HEK293T (cell line): Measurements from ENCODE around the gene KCTD10.

Source experiments
- CTCF ChIA-PET: fragments of 350-600 bp; formaldehyde crosslinking; extraction: SDS; loops from one replicate; lab custom pipeline; 2021; ENCODE audit warnings: antibody characterized with exemption, inconsistent platforms; lab: Yijun Ruan, JAX
- POLR2A ChIA-PET: fragments of 350-600 bp; formaldehyde crosslinking; extraction: SDS; loops from one replicate; lab custom pipeline; 2020; ENCODE audit warnings: antibody characterized with exemption, inconsistent platforms; lab: Yijun Ruan, JAX
- DNase-seq: peaks from one replicate; pipeline ENCODE4 v3.0.0; 2012; ENCODE audit warnings: mixed read lengths; ENCODE audit errors: extremely low spot score
- ARNT ChIP-seq: fragments of 450-650 bp; IDR thresholded peaks from 2 replicates; pipeline ENCODE4 v1.6.1; 2017; ENCODE audit warnings: mild to moderate bottlenecking
- BHLHE40 ChIP-seq: fragments of 450-650 bp; IDR thresholded peaks from 2 replicates; pipeline ENCODE4 v1.6.1; 2016; ENCODE audit warnings: mild to moderate bottlenecking, moderate library complexity, borderline replicate concordance
- CTBP1 ChIP-seq: fragments of 450-650 bp; IDR thresholded peaks from 2 replicates; pipeline ENCODE4 v1.6.1; 2016; ENCODE audit warnings: borderline replicate concordance
- ELF4 ChIP-seq: fragments of 450-650 bp; IDR thresholded peaks from 2 replicates; pipeline ENCODE4 v1.6.1; 2017; ENCODE audit warnings: antibody characterized with exemption
- FOXA1 ChIP-seq: fragments of 450-650 bp; IDR thresholded peaks from 2 replicates; pipeline ENCODE4 v1.6.1; 2016; ENCODE audit warnings: mild to moderate bottlenecking
- FOXK2 ChIP-seq: fragments of 450-650 bp; IDR thresholded peaks from 2 replicates; pipeline ENCODE4 v1.6.1; 2016; ENCODE audit warnings: mild to moderate bottlenecking
- FOXM1 ChIP-seq: fragments of 450-650 bp; IDR thresholded peaks from 2 replicates; pipeline ENCODE4 v1.6.1; 2017; ENCODE audit warnings: mild to moderate bottlenecking, borderline replicate concordance
- HDGF ChIP-seq: fragments of 450-650 bp; IDR thresholded peaks from 2 replicates; pipeline ENCODE4 v1.6.1; 2017; ENCODE audit warnings: antibody characterized with exemption, borderline replicate concordance
- L3MBTL2 ChIP-seq: fragments of 450-650 bp; conservative IDR thresholded peaks from 2 replicates; pipeline ENCODE4 v1.6.1; 2016; ENCODE audit warnings: mild to moderate bottlenecking
- LEF1 ChIP-seq: fragments of 450-650 bp; IDR thresholded peaks from 2 replicates; pipeline ENCODE4 v1.6.1; 2017; ENCODE audit warnings: mild to moderate bottlenecking, borderline replicate concordance
- NFRKB ChIP-seq: fragments of 450-650 bp; IDR thresholded peaks from 2 replicates; pipeline ENCODE4 v1.6.1; 2016; ENCODE audit warnings: mild to moderate bottlenecking, moderate library complexity
- SP1 ChIP-seq: fragments of 450-650 bp; IDR thresholded peaks from 2 replicates; pipeline ENCODE4 v1.6.1; 2017
- SUZ12 ChIP-seq: fragments of 450-650 bp; IDR thresholded peaks from 2 replicates; pipeline ENCODE4 v1.6.1; 2016; ENCODE audit warnings: mild to moderate bottlenecking
- TARDBP ChIP-seq: fragments of 450-650 bp; IDR thresholded peaks from 2 replicates; pipeline ENCODE4 v1.6.1; 2016
- ZNF384 ChIP-seq: fragments of 450-650 bp; IDR thresholded peaks from 2 replicates; pipeline ENCODE4 v1.6.1; 2016
- TF ChIP-seq, protein P1 (sequence below): fragments of 450-650 bp; IDR thresholded peaks from 2 replicates; pipeline ENCODE4 v1.6.1; 2016

KCTD10 gene

DNA sequence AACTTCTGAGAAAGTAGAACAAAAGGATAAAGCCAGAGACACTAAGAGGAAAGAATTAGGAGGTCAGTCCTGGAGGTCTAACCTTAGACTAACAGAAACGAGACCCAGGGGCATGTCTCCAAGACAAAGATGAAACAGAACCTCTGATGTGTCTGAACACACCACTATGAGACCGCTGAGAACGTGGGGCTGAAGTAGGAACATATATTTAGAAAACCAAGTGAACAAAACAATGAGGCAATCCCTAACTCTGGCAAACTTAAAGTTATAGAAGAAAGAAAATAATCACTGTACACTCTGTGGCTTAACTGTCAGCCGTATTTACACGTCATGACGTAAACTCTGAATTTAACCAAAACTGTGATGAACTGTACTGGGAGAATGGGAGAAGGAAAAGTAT lies 17.9 kb downstream of the KCTD10 start:
- CTCF ChIA-PET = no interaction called here
- TF ChIP-seq FOXA1 (no peak), SP1 (no peak), FOXM1 (no peak), SUZ12 (no peak), L3MBTL2 (no peak), ARNT (no peak), BHLHE40 (no peak), CTBP1 (no peak), HDGF (no peak), TARDBP (no peak), NFRKB (no peak), FOXK2 (no peak), LEF1 (no peak), ELF4 (no peak), ZNF384 (no peak)
- TF ChIP-seq, protein P1, sequence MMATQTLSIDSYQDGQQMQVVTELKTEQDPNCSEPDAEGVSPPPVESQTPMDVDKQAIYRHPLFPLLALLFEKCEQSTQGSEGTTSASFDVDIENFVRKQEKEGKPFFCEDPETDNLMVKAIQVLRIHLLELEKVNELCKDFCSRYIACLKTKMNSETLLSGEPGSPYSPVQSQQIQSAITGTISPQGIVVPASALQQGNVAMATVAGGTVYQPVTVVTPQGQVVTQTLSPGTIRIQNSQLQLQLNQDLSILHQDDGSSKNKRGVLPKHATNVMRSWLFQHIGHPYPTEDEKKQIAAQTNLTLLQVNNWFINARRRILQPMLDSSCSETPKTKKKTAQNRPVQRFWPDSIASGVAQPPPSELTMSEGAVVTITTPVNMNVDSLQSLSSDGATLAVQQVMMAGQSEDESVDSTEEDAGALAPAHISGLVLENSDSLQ = no peak
- no peak for DNase-seq
- POLR2A ChIA-PET = no interaction called here

DNA sequence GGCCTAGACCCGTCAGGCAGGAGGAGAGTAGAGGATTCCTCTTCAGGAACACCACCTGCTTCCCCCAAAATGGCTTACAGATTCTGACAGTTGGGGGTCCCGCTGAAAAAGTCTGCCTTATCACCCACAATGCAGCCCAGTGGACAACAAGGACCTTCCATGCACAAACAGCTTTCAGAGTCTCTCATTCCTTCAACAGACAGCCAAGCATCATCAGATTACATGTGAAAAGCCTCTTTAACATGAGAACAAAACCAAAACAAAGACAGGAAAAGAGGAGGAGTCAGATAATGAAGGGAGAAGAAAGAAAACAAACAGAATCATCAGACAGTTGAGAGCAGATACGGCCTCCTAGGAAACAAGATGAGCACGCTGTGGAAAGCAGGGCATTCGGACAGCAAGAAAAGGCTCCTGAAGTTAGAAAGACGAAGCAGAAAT lies 18.3 kb downstream of the KCTD10 start:
- ChIA-PET POLR2A (no interaction called here), CTCF (no interaction called here)
- no peak for DNase-seq
- TF ChIP-seq ZNF384 (no peak), SP1 (no peak), CTBP1 (no peak)

DNA sequence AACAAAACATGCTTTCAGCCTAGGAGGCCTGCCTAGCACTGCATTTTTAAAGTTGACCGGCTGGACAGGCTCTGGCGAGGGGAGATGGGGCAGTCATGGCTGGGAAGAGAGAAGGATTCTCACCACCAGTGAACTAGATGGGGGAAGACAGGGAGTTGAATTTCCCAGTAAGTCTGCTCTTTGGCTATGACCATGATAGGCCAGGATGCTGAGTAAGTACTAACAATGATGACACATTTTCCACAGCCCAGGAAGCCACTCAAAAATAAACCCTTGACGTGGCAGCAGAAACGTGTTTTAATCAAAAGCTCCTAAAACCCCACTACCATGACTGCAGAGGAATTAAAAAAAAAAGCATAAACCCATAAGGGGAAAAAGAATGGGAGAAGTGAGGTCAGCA lies 19.0 kb downstream of the KCTD10 start:
- CTCF ChIA-PET = no interaction called here
- POLR2A ChIA-PET = no interaction called here
- DNase-seq = no peak
- TF ChIP-seq CTBP1 (no peak), FOXA1 (no peak), FOXK2 (no peak), L3MBTL2 (no peak), ARNT (no peak), FOXM1 (no peak), NFRKB (no peak), HDGF (no peak), ZNF384 (no peak), TARDBP (no peak)
- TF ChIP-seq, protein P1 = no peak

DNA sequence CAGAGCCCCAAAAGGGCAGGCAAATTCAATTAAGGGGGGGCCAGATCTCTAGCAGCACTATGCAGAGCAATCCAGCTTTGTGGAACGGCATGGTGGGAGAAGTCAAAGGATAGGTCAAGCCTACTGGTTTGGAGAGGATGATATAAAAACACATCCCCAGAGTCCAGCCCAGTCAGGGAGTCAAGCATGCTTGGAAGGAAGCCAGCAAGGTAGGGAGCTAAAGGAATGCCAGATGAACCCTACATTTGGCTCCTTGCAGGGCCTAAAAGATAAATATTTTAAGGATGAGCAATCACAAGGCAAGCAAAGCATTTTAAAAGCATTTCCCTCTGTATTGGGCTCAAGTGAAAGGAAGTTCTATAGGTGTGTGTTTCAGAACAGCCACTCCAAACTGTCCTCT lies 21.4 kb downstream of the KCTD10 start:
- ChIA-PET CTCF (no interaction called here), POLR2A (no interaction called here)
- TF ChIP-seq CTBP1 (no peak), ELF4 (no peak)
- DNase-seq = no peak

DNA sequence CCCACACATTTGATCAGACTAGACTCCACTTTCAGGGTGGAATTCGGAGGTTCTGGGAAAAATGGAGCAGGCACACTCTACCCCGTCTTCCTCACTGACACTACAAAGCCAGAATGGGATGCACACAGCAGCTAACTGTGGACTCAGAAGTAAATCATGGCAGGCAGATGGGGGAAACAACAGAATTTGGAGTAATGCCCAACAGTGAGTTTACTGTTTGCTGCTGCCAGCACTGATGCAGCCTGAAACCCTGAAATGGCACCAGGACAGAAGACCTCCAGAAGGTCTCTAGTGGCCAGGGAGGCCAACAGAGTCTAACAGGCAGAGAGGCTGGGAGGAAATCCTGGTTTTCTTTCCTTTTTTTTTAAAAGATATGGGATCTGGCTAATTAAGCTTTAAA lies 24.6 kb downstream of the KCTD10 start:
- TF ChIP-seq ELF4 (no peak), ARNT (no peak), FOXK2 (no peak), SP1 (no peak), L3MBTL2 (no peak), CTBP1 (no peak), BHLHE40 (no peak), NFRKB (no peak), LEF1 (no peak), TARDBP (no peak)
- POLR2A ChIA-PET = no interaction called here
- CTCF ChIA-PET = interaction anchor here (0.8 kb wide), 1 partner anchor 20 kb away, joined by 3 read pairs; no protein-coding TSS in a partner anchor
- DNase-seq = no peak

DNA sequence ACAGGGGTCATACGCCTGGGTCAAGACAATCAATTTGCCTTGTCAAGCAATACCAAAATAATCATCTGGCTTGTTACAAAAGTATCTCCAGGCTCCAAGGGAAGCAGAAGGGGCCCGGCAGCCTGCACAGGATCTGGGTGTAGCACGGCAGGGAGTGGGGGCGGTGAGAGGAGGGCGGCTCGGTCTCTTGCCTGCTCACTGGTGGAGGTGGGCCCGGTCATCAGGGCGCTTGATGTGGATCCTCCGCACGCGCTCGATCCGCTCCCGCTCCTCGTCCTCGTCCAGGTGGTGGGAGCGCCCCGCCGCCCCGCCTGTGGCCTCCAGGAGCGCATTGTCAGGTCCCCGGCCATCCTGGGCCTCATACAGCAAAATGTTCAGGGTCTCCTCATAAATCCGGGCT lies 25.7 kb downstream of the KCTD10 start:
- TF ChIP-seq ARNT = no peak
- TF ChIP-seq, protein P1 = no peak
- TF ChIP-seq HDGF = no peak
- no peak for TF ChIP-seq CTBP1
- TF ChIP-seq NFRKB = no peak
- no peak for TF ChIP-seq SUZ12
- no peak for TF ChIP-seq ZNF384
- no peak for TF ChIP-seq BHLHE40
- no peak for TF ChIP-seq FOXK2
- TF ChIP-seq SP1 = no peak
- no peak for TF ChIP-seq FOXA1
- no peak for TF ChIP-seq ELF4
- TF ChIP-seq LEF1 = no peak
- TF ChIP-seq L3MBTL2 = no peak
- no peak for TF ChIP-seq FOXM1
- TF ChIP-seq TARDBP = no peak
- no peak for DNase-seq
- POLR2A ChIA-PET = no interaction called here
- CTCF ChIA-PET = interaction anchor here (1.3 kb wide), 1 partner anchor 23 kb away, joined by 5 read pairs; no protein-coding TSS in a partner anchor

DNA sequence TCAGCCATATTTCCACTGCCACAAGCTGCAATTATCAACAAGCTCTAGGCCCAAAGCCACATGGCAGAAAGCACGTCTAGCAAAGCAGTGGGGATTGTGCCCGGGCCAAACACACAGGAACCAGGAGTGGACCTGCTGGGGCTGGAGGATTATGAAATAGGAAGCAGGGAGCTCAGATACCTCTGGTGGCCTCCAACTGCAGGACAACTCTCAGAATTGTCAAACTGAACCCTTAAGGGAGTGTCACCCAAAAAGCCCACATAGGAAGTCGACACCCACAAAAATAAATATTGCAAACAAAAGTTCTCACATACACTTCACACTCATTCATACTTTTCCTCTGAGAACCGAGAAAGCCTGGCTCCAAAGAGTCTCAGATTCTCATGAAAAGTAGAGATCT lies 26.1 kb downstream of the KCTD10 start:
- CTCF ChIA-PET = interaction anchor here (1.3 kb wide), 1 partner anchor 23 kb away, joined by 5 read pairs; no protein-coding TSS in a partner anchor
- TF ChIP-seq FOXK2 = no peak
- TF ChIP-seq CTBP1 = no peak
- TF ChIP-seq NFRKB = no peak
- TF ChIP-seq HDGF = no peak
- no peak for TF ChIP-seq FOXA1
- POLR2A ChIA-PET = no interaction called here
- no peak for DNase-seq
